Fibroblast of the conjunctiva (primary cell): ENCODE results near the gene BRIP1.
"Not testable (repeated sequence)": the region's sequence is repeated elsewhere in the genome, so short reads cannot be mapped to it uniquely, and the experiment has no call there.

Source experiments
- DNase-seq: peaks from one replicate; pipeline ENCODE4 v3.0.0-alpha.2; 2010; ENCODE audit warnings: low read depth

Gene BRIP1

GRCh38 chr17:61727798-61728197 lies 135.5 kb downstream of the BRIP1 start:
- not testable (repeated sequence) for DNase-seq

DNA sequence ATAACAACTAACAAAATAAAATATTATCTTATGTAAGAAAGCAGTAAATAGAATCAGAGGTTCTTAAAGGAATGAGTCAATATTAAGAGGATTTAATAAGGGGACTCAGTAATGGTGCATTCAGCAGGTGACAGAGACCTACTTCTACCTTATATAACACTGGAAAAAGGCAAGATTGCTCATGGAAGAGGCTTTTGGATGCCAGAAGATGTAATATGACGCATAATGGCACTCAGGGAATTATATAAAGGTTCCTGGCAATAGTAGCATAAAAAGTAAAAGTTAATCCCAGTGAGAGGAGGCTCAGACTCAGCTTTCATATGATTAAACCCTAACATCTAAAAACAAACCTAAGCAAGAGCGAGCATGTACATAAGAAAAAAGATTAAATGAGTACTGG lies 136.4 kb downstream of the BRIP1 start:
- no peak for DNase-seq

GRCh38 chr17:61724777-61725176 lies 138.6 kb downstream of the BRIP1 start:
- no peak for DNase-seq

DNA sequence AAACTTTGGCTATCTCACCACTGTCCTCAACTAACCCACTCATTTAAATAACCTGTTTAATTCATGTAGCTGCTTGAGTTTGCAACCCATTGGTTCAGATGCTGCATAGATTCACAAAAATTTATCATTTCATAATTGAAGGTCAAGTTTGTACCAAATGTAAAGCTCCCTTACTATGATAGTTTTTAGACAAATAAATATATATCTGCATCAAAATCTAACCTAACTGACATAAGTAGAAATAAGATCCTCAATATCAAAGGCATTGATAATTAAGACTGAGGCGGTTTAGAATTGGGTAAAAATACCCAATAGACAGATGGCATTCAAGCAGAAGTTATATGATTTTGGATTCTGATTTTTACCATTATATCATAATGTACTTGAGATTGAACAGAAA lies 139.4 kb downstream of the BRIP1 start:
- DNase-seq = no peak

DNA sequence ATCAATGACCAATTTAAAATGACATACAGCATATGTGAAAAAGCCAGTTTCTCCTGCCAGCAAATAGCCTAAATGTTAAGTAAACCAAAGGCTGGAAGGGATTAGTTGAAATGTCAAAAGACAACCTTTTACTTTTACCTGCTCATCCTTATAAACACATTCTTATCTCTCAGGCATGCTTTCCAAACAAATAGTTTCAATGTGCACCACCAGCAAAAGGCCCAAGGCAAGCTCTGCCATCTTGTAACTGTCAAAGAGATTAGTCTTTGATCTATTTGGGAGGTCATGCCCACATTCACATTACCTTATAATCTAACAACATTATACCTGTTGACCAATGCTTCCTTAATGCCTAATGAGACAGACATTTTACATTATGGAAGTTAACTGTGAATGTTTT lies 140.1 kb downstream of the BRIP1 start:
- DNase-seq = no peak

DNA sequence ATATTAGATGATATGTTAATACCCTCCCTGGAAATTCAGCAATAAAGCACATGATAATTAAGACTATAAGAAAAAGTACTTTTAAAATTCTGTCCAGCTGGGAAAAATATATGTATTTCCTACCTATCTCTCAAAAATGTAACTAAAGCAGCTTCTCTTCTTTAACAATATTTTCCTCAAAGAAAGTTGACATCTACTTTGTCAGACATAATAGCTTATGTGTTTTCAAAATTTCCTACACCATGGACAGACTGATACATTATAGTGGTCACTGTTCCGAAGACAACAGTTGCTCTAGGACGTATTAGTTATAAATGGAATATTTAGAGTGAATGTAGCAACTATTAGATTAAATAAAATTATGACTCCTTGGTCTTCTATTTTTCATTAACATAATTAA lies 140.9 kb downstream of the BRIP1 start:
- DNase-seq = no peak

DNA sequence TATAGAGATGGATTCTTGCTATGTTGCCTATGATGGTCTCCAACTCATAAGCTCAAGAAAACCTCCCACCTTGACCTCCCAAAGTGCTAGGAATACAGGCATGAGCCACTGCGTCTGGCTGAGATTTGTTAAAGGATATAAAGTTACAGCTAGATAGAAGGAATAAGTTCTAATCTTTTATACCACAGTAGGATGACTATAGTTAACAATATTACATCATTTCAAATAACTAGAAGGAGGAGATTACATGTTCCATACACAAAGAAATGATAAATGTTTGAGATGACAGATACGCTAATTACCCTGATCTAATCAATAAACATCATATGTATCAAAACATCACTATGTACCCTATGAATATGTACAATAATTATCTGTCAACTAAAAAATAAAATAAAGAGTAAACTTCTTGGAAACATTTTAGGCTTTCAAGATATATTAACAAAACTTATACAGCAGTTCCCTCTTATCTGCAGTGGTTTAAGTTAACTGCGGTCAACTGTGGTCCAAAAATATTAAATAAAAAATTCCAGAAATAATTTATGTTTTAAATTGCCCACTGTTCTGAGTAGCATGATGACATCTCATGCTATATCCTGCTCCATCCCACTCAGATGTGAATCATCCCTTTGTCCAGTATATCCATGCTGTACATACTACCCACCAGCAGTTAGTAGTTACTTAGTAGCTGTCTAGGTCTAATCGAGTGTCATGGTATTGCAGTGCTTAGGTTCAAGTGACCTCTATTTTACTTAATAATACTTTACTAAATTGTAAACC lies 143.1 kb downstream of the BRIP1 start:
- DNase-seq = no peak

DNA sequence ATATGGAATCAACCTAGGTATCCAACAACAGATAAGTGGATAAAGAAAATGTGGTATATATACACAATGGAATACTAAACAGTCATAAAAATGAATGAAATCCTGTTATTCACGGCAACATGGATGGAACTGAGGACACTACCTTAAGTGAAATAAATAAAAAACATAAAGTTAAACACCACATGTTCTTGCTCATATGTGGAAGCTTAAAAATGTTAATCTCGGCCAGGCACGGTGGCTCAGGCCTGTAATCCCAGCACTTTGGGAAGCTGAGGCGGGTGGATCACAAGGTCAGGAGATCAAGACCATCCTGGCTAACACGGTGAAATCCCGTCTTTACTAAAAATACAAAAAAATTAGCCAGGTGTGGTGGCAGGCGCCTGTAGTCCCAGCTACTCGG lies 144.1 kb downstream of the BRIP1 start:
- DNase-seq = not testable (repeated sequence)

DNA sequence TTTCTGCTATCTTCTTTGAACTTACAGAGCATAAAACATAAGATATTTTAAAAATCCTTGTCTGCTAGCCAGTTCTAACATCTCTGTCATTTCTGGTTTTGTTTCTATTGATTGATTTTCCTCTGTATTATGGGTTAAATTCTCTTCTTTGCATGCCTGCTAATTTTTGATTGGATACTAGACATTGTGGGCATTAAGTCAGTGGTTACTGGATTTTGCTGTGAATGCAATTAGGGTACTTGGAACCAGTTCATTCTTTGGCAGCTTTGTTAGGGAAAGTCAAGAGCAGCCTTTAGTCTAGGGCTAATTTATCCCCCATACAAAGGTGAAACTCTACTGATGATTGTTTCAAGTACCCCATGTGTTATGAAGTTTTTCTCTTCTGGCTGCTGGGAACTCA lies 145.3 kb downstream of the BRIP1 start:
- no peak for DNase-seq

- DNase-seq = no peak
Measured at GRCh38 chr17:61717352-61717751, 146.0 kb downstream of the BRIP1 start.

- DNase-seq = no peak
Measured at GRCh38 chr17:61716225-61716829, 147.0 kb downstream of the BRIP1 start.

DNA sequence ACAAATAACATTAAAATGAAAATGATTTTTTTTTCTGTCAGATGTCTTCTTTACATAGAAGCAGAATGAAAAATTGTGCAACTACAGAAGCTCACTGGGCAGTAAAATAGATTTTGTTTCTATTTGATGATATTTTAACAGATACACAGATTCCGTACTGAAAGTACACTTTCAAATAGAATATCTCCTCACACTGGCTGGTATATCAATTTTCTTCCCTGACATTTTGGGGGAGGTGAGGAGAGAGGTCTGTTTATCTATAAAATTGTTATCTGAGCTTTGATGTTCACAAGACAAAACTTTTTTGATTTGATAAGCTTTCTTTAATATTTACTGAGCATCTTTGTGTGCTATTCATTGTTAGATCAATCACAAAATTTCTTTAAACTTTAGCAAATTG lies 148.0 kb downstream of the BRIP1 start:
- no peak for DNase-seq

GRCh38 chr17:61714300-61714699 lies 149.0 kb downstream of the BRIP1 start:
- no peak for DNase-seq

DNA sequence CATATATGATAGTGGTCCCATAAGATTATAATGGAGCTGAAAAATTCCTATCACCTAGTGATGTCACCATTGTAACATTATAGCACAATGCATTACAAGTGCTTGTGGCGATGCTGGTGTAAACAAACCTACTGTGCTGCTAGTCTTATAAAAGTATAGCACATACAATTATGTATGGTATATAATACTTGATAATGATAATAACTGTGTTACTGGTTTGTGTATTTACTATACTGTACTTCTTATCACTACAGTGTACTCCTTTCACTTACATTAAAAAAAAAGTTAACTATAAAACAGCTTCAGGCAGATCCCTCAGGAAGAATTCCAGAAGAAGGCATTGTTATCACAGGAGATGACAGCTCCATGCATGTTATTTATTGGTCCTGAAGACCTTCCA lies 150.3 kb downstream of the BRIP1 start:
- DNase-seq = no peak

DNA sequence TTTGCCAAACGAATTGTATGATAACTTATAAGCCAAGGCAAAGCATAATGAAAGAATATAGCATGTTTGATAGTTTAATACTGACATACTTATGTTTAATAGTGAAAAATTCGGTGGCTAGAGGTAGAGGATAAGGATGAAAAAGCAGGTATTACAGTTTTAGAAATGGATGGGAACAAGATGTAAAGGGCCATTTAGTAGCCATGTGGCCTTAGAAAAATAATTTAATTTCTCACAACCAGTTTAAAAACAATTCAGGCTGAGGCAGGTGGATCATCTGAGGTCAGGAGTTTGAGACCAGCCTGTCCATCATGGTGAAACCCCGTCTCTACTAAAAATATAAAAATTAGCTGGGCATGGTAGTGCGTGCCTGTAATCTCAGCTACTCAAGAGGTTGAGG lies 152.8 kb downstream of the BRIP1 start:
- DNase-seq = no peak

- DNase-seq = no peak
Measured at GRCh38 chr17:61709567-61709966, 153.8 kb downstream of the BRIP1 start.

GRCh38 chr17:61704935-61705449 lies 158.3 kb downstream of the BRIP1 start:
- DNase-seq = no peak

DNA sequence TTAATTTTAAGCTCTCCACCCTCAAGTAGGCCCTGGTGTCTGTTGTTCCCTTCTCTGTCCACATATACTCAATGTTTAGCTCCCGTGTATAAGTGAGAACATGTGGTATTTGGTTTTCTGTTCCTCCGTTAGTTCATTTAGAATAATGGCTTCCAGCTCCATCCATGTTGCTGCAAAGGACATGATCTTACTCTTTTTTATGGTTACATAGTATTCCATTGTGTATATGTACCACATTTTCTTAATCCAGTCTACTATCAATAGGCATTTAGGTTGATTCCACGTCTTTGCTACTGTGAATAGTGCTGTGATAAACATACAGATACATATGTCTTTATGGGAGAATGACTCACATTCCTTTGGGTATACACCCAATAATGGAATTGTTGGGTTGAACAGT lies 160.9 kb downstream of the BRIP1 start:
- no peak for DNase-seq

- DNase-seq = no peak
Measured at GRCh38 chr17:61701978-61702377, 161.3 kb downstream of the BRIP1 start.

GRCh38 chr17:61701334-61701733 lies 162.0 kb downstream of the BRIP1 start:
- no peak for DNase-seq

GRCh38 chr17:61700252-61700651 lies 163.1 kb downstream of the BRIP1 start:
- no peak for DNase-seq

GRCh38 chr17:61699694-61700093 lies 163.6 kb downstream of the BRIP1 start:
- no peak for DNase-seq

GRCh38 chr17:61699032-61699431 lies 164.3 kb downstream of the BRIP1 start:
- no peak for DNase-seq

DNA sequence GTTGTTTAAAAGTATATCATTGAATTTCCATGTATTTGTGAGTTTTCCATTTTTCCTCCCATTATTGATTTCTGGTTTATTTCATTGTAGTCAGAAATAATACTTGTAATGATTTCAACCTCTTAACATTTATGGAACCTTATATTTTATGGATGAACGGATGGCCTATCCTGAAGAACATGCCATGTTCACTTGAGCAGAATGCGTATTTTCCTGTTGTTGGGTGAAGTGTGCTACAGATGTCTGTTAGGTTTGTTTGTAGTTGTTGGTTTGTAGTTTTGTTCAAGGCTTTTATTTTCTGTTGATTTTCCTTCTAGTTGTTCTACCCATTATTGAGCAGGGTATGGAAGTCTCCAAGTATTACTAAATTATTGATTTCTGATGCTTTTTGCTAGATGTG lies 165.1 kb downstream of the BRIP1 start:
- no peak for DNase-seq
